ENCODE measurements around the gene GRIK3. TPM values are rescaled to one million over a fixed set of nuclear protein-coding genes. Genes with fewer than 3 reads are reported as not detected.

GRIK3 gene
- polyA plus RNA-seq, 6 donors from 2014 or later, result 0.16 TPM; not detected in 5

DNA sequence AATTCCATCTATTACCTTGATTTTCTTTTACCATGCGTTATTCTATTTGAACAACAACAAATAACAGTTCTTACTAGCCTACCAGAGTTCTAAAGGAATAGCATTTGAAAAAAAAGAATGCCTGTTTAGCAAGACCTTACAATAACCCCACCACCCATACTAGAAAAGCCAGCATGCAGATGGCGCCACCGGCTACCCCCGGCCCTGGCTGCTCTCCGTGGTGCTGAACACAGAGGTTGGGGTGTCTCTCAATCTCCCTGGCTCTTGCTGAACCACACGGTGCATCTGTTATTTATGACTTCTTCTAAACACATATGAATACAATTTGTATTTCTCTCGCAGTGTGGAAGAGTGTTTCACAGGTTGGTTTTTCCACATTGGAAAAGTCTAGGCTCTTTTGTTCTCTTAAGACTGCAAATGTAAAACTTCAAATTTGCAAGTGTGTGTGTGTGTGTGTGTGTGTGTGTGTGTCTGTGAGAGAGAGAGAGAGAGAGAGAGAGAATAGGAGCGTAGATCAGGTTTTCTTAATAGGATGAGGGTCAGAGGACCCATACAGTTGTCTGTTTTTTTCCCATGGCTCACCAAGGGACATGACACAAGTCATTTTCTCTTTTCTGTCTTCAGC lies 13.6 kb downstream of the GRIK3 start:
- H3K27ac Mint-ChIP-seq, result no peak overlapping the region

DNA sequence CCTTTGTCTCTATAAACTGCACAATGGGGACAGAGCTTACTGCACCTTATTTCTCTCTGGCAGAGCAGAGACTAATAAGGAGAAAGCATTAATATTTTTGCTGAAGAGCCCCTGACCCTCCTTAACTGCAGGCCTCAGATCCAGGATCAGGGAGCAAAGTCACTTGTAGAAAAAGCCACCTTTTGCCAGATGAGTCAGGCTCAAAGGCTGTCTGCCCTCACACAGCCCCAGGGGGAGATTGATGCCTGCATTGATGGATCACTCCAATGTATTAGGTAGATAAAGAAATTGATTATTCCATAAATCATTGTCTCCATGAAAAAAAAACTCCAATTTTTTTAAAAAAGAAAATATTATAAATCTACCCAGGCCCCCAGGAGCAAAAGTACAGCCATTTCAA lies 15.8 kb downstream of the GRIK3 start:
- Mint-ChIP-seq H3K9me3 (peaks cover 0 to 8% (median 0%) of the 10 kb centered on the region in 7 donors), H3K36me3 (peaks cover 0 to 5% of the 10 kb centered on the region in 2 donors), H3K27ac (no peak overlapping the region), H3K4me3 (no peak overlapping the region), H3K27me3 (peaks cover 28 to 72% (median 60%) of the 10 kb centered on the region in 3 donors), H3K4me1 (no peaks in the 10 kb centered on the region)
- DNase-seq (no peak), ATAC-seq (ENCODE audit: low read depth in 2 of 2) (no peak)

More for the DNA sequence above, 13.6 kb downstream of the GRIK3 start:
- no peak for DNase-seq
- peaks cover 22 to 61% (median 57%) of the 10 kb centered on the region in 3 donors for H3K27me3 Mint-ChIP-seq
- H3K9me3 Mint-ChIP-seq, result peaks cover 0 to 8% (median 0%) of the 10 kb centered on the region in 7 donors
- peak overlapping the region in 1 of 8 donors; percentile 8 for H3K4me3 Mint-ChIP-seq
- H3K36me3 Mint-ChIP-seq, result peaks cover 0 to 5% of the 10 kb centered on the region in 2 donors
- no peaks in the 10 kb centered on the region for H3K4me1 Mint-ChIP-seq
- ATAC-seq (ENCODE audit: low read depth in 2 of 2), result no peak

DNA sequence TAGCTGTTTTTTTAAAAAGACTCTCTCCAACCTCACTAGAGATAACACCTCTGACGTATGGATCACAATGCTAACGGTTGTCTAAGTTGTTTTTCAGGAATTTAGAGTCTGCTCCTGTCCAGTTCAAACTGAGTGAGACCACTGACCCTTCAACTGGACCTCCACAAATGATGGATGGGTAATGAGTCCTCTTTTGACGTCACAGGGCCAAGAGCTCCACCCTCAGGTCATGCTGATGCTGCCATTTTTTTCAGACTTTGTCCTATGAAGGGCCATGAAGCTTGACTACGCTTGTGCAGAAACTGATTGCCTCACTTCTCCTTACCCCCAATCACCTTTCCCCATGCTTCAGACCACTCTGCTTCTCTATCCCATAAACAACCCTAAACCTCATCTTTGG lies 16.6 kb downstream of the GRIK3 start:
- Mint-ChIP-seq H3K9me3 (peaks cover 0 to 8% (median 1%) of the 10 kb centered on the region in 7 donors), H3K4me3 (no peak overlapping the region), H3K27ac (peak overlapping the region in 2 of 6 donors; percentile 9 to 44), H3K27me3 (peaks cover 28 to 65% (median 63%) of the 10 kb centered on the region in 3 donors), H3K36me3 (peaks cover 0 to 5% of the 10 kb centered on the region in 2 donors), H3K4me1 (no peaks in the 10 kb centered on the region)
- DNase-seq (no peak), ATAC-seq (ENCODE audit: low read depth in 2 of 2) (no peak)

DNA sequence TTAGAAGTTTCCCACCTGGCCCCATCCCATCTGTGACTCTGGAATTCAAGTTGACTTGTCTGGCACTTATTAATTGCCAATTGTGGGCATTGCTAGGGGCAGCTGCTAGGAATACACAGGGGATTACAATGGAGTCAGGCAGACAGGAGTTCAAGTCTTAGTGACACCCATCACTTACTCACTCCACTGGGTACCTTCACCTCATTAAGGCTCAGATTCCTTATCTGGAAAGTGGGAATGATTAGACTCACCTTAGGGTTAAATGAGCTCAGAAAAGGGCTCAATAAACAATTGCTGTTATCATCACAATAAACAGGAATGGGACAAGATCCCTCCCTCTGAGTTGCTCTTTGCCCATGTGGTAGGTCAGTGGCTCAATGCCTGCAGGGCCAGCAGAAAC lies 18.2 kb downstream of the GRIK3 start:
- Mint-ChIP-seq H3K4me1 (no peaks in the 10 kb centered on the region), H3K27me3 (peaks cover 26 to 55% (median 54%) of the 10 kb centered on the region in 3 donors), H3K36me3 (peaks cover 0 to 5% of the 10 kb centered on the region in 2 donors), H3K9me3 (peaks cover 0 to 8% (median 1%) of the 10 kb centered on the region in 7 donors), H3K27ac (no peak overlapping the region), H3K4me3 (no peak overlapping the region)
- DNase-seq (no peak), ATAC-seq (ENCODE audit: low read depth in 2 of 2) (no peak)

DNA sequence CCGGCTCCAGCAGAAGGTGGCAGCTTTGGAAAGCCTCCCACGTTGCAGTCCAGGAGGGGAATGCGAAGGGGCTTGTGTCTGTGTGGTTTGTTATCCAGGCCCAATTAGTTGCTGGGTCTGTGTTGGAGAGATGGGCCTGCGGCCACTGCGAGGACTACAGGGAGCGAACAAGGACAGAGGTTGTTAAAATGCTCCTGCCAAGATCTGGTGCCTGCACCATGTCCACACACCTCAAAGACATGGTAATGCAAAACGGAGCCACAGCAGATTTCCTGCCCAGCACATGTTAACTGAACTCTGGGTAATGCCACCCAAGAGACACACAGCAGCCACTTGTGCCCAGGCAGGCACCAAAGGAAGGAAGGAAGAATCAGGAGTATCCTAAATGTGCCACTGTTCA lies 18.6 kb downstream of the GRIK3 start:
- H3K27ac Mint-ChIP-seq, result no peak overlapping the region
- peaks cover 0 to 5% of the 10 kb centered on the region in 2 donors for H3K36me3 Mint-ChIP-seq
- H3K4me3 Mint-ChIP-seq, result no peak overlapping the region
- peaks cover 0 to 8% (median 1%) of the 10 kb centered on the region in 7 donors for H3K9me3 Mint-ChIP-seq
- H3K4me1 Mint-ChIP-seq, result no peaks in the 10 kb centered on the region
- H3K27me3 Mint-ChIP-seq, result peaks cover 27 to 53% (median 51%) of the 10 kb centered on the region in 3 donors
- DNase-seq, result no peak
- no peak for ATAC-seq (ENCODE audit: low read depth in 2 of 2)

DNA sequence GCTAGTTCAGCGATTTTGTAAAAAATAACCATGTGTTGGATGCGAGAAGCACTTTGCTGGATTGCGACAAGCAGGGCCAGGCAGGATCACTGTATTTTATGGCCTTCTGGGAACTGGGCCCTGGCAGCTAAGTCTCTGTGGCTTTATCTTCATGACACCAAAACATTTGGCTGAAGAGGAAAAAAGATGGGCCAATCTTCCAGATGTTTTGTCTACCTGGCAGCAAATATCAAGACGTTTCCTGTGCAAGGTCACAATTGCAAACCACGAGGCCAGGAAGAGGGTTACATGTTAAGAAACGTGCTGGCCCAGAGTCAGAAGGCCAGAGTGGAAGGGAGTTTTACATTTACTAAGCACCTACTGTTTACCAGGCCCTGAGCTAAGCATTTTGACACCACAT lies 22.1 kb downstream of the GRIK3 start:
- Mint-ChIP-seq H3K4me3 (no peak overlapping the region), H3K36me3 (no peaks in the 10 kb centered on the region), H3K27ac (no peak overlapping the region), H3K27me3 (peaks cover 19 to 43% (median 32%) of the 10 kb centered on the region in 3 donors), H3K9me3 (peaks cover 0 to 2% (median 0%) of the 10 kb centered on the region in 7 donors), H3K4me1 (no peaks in the 10 kb centered on the region)
- no peak for DNase-seq
- ATAC-seq (ENCODE audit: low read depth in 2 of 2), result no peak

DNA sequence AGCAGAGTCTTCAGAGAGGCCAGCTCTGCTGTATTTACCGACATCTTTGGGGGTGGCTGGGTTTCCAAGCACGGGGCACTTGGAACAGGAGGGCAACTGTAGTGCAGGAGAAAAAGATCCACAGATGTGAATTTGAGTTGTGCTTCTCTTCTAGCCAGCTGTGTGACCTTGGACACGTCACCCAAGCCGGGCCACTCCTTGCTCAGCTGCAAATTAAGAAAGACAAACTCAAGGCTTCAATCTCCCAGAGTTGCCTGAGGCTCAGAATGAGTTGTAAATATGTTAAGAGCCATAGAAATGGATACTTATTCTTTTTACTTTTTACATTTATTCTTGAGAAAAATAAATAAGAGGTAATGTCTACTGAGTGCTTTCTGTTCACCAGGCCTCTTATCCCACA lies 24.3 kb downstream of the GRIK3 start:
- H3K4me1 Mint-ChIP-seq, result no peaks in the 10 kb centered on the region
- ATAC-seq (ENCODE audit: low read depth in 2 of 2), result no peak
- H3K4me3 Mint-ChIP-seq, result no peak overlapping the region
- no peak for DNase-seq
- peaks cover 19 to 48% (median 34%) of the 10 kb centered on the region in 3 donors for H3K27me3 Mint-ChIP-seq
- H3K27ac Mint-ChIP-seq, result no peak overlapping the region
- H3K9me3 Mint-ChIP-seq, result peaks cover 0 to 1% (median 0%) of the 10 kb centered on the region in 7 donors
- no peaks in the 10 kb centered on the region for H3K36me3 Mint-ChIP-seq

DNA sequence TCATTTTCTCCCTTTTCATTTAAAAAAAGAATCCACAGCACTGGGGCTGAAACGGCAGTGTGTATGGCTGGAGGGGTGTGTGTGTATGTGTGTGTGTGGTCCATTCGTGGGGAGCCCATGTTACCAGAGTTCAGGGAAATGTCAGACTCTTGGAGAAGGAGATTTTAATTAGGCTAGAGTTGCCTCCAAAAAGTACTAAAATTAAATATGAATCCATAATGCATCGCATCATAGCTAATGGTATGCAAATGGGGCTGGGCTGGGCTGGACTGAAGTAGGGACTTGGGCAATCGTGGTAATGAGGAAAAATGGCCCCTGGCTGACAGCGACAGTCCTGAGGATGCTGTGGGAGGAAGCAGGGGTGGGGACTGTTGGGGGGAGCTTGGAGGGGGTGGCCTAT lies 24.8 kb downstream of the GRIK3 start:
- H3K9me3 Mint-ChIP-seq, result peaks cover 0 to 1% (median 0%) of the 10 kb centered on the region in 7 donors
- DNase-seq (no peak), ATAC-seq (ENCODE audit: low read depth in 2 of 2) (no peak)
- H3K27me3 Mint-ChIP-seq, result peaks cover 14 to 43% (median 33%) of the 10 kb centered on the region in 3 donors
- no peaks in the 10 kb centered on the region for H3K4me1 Mint-ChIP-seq
- peak overlapping the region in 1 of 8 donors; percentile 31 for H3K4me3 Mint-ChIP-seq
- no peak overlapping the region for H3K27ac Mint-ChIP-seq
- H3K36me3 Mint-ChIP-seq, result no peaks in the 10 kb centered on the region

DNA sequence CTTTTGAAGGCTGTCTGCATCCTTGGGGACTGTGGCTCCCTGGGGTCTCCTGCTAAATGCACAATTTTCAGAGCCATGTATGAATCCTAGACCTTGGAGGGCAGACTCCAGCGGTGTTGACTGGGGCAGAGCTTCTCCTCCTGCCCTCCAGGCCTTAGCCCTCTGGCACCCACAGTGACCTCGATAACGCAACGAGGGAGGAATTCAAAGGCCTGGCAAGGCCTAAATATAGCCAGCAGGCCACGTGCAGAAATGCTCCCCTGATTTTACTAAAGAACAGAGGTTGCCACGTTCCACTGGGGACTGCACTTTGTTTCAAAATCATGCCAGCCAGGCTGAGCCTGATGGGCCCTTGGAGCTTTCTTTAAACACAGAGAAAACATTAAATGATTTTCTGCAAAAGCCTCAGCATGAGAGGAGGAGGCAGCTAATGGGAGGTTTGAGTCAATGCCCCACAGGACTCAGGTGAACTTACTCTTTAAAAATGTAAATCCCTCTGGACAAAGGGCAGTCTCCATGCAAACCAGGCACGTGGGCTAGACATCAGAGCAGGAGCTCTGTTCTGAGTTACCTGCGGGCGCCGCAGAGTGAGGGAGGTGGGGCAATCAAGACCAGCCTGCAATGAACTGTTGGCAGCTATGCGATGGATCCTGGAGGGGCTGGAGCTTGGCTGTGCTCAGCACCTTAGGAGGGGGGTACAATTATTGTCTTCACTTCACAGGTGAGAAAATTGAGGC lies 28.0 kb downstream of the GRIK3 start:
- DNase-seq (no peak), ATAC-seq (ENCODE audit: low read depth in 2 of 2) (no peak)
- H3K27me3 Mint-ChIP-seq, result peaks cover 4 to 44% (median 36%) of the 10 kb centered on the region in 3 donors
- H3K27ac Mint-ChIP-seq, result no peak overlapping the region
- H3K4me3 Mint-ChIP-seq, result no peak overlapping the region
- H3K4me1 Mint-ChIP-seq, result no peaks in the 10 kb centered on the region
- no peaks in the 10 kb centered on the region for H3K9me3 Mint-ChIP-seq
- H3K36me3 Mint-ChIP-seq, result no peaks in the 10 kb centered on the region

DNA sequence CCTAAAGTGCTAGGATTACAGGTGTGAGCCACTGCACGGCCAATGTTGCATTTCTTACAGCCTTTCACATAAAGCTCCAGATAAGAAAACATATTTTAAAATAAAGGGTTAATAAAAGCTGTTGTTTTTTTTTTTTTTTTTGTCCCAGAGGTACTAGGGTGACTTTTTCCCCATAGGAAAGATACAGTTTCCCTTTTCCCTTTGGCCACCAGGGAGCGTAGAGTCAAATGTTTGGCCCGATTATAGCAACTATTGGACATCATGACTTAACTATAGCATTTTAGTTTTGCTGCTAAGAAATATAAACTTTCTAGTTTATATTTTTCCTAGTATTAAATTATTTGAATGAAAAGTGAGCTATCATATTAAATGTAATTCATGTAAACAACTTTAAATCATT lies 31.4 kb downstream of the GRIK3 start:
- no peak for DNase-seq
- H3K4me3 Mint-ChIP-seq, result no peak overlapping the region
- no peaks in the 10 kb centered on the region for H3K36me3 Mint-ChIP-seq
- H3K27ac Mint-ChIP-seq, result peak overlapping the region in 1 of 6 donors; percentile 47
- no peaks in the 10 kb centered on the region for H3K4me1 Mint-ChIP-seq
- H3K9me3 Mint-ChIP-seq, result no peaks in the 10 kb centered on the region
- ATAC-seq (ENCODE audit: low read depth in 2 of 2), result no peak
- peaks cover 0 to 37% (median 34%) of the 10 kb centered on the region in 3 donors for H3K27me3 Mint-ChIP-seq

DNA sequence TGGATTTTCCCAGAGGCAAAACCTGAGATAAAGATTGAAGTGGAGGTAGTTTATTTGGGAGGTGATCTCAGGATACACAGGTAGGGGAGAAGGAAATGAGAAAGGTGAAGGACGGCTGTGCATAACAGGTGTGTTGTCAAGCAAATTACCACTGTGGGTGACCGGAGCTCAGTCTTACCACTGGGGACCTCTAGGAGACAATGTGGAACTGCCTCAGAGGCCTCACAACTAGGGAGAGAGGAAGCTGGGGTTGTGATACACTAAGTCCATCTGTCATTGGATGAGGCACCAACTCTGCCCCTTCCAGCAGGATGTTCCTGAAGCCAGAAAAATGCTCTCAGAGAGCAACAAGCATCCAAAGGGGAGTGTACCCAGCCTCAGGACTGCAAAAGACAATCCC lies 32.6 kb downstream of the GRIK3 start:
- H3K27me3 Mint-ChIP-seq, result peaks cover 3 to 31% (median 30%) of the 10 kb centered on the region in 3 donors
- H3K4me1 Mint-ChIP-seq, result no peaks in the 10 kb centered on the region
- no peak for DNase-seq
- H3K27ac Mint-ChIP-seq, result no peak overlapping the region
- no peaks in the 10 kb centered on the region for H3K36me3 Mint-ChIP-seq
- H3K9me3 Mint-ChIP-seq, result no peaks in the 10 kb centered on the region
- ATAC-seq (ENCODE audit: low read depth in 2 of 2), result no peak
- H3K4me3 Mint-ChIP-seq, result no peak overlapping the region

DNA sequence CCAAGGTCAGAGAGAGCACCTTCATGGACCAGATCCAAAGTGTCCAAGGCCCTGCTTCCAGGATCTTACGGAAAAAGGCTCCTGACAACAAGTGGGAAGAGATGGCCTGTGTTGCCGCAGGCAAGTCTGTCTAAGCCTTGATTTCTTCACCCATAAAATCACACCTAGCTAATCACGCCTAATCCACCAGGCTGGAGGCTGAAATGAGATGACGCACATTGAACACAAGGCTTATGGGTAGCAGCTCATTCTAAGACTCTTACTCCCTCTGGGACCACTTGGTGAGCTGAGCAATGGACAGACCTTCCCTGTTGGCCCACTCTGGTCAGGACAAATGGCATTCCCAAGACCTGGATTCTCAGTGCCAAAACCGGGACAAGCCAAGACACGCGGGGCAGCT lies 38.2 kb downstream of the GRIK3 start:
- H3K27me3 Mint-ChIP-seq, result peaks cover 3 to 50% (median 16%) of the 10 kb centered on the region in 3 donors
- H3K27ac Mint-ChIP-seq, result no peak overlapping the region
- H3K9me3 Mint-ChIP-seq, result no peaks in the 10 kb centered on the region
- no peaks in the 10 kb centered on the region for H3K4me1 Mint-ChIP-seq
- no peak overlapping the region for H3K4me3 Mint-ChIP-seq
- ATAC-seq (ENCODE audit: low read depth in 2 of 2), result no peak
- H3K36me3 Mint-ChIP-seq, result no peaks in the 10 kb centered on the region
- DNase-seq, result no peak

DNA sequence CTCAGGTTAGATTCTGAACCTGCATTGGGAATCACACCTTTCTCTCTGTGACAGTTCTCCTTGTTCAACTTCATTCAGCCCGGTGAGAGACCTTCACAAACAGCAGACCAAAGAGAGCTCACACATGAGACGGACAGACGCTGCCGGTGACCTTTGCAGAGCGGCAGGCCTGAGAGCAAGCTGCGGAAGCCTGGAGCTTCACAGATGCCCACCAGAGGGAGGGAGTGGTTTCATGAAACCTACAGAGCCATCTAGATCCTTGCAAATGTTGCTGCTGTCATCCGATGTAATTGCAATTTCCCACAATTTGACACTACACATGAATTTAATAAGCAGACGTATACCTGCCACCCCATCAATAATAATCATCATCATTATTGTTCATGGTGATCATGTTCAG lies 39.4 kb downstream of the GRIK3 start:
- H3K4me1 Mint-ChIP-seq, result no peaks in the 10 kb centered on the region
- ATAC-seq (ENCODE audit: low read depth in 2 of 2), result no peak
- DNase-seq, result no peak
- no peaks in the 10 kb centered on the region for H3K9me3 Mint-ChIP-seq
- no peak overlapping the region for H3K4me3 Mint-ChIP-seq
- H3K27ac Mint-ChIP-seq, result no peak overlapping the region
- no peaks in the 10 kb centered on the region for H3K36me3 Mint-ChIP-seq
- peaks cover 3 to 56% (median 19%) of the 10 kb centered on the region in 3 donors for H3K27me3 Mint-ChIP-seq

DNA sequence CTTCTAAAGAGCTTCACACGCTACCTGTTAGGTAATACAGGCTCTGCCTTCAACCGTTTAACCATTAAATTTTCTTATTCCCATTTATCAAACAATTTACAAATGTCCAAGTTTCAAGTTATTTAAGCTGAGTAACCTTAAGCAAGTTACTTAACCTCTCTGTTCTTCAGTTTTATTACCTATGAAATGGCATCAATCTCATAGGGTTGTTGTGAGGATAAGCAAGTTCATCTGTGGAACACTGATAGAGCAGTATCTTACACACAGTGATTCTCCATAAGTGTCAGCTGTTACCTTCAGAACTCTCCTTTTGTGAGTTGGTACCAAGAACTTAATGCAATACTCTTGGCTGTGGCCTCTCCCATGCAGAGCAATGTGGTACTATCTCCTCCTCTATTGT lies 40.0 kb downstream of the GRIK3 start:
- H3K4me3 Mint-ChIP-seq, result no peak overlapping the region

More for the DNA sequence above, 40.0 kb downstream of the GRIK3 start:
- Mint-ChIP-seq H3K27me3 (peaks cover 3 to 57% (median 19%) of the 10 kb centered on the region in 3 donors), H3K4me1 (no peaks in the 10 kb centered on the region), H3K36me3 (no peaks in the 10 kb centered on the region), H3K9me3 (no peaks in the 10 kb centered on the region), H3K27ac (no peak overlapping the region)
- ATAC-seq (ENCODE audit: low read depth in 2 of 2) (no peak), DNase-seq (no peak)

Data from naive B cell (primary cell).